Measurements from ENCODE around the gene SPNS3. TPM values are rescaled to one million over a fixed set of nuclear protein-coding genes. Genes with fewer than 3 reads are reported as not detected.

SPNS3 gene
- total RNA-seq, 2 donors from 2014 or later = 0.90 to 1.0 TPM

- H3K27me3 ChIP-seq = no peaks in the 10 kb centered on the region
- H3K9me3 ChIP-seq = no peaks in the 10 kb centered on the region
- intact Hi-C loops (cut with DNase I) = no loop called here
- TF ChIP-seq CTCF (IDR thresholded peaks at IDR 0.05) = no peak
- no peaks in the 10 kb centered on the region for H3K36me3 ChIP-seq
- H3K4me3 ChIP-seq = no peak overlapping the region
- DNase-seq = no peak
- H3K9ac ChIP-seq (ENCODE audit: low read depth in 2 of 2, low read length in 2 of 2) = no peak overlapping the region
- no peak overlapping the region for H3K27ac ChIP-seq
- H3K4me1 ChIP-seq = peaks cover 5% of the 10 kb centered on the region
Observed at GRCh38 chr17:4530799-4531730, 97.3 kb downstream of the SPNS3 start.

- no peak for TF ChIP-seq CTCF (IDR thresholded peaks at IDR 0.05)
- DNase-seq = no peak
- intact Hi-C loops (cut with DNase I) = no loop called here
- Histone ChIP-seq H3K4me1 (peaks cover 5% of the 10 kb centered on the region), H3K36me3 (no peaks in the 10 kb centered on the region), H3K27me3 (no peaks in the 10 kb centered on the region), H3K27ac (no peak overlapping the region), H3K9me3 (no peaks in the 10 kb centered on the region), H3K9ac (ENCODE audit: low read depth in 2 of 2, low read length in 2 of 2) (no peak overlapping the region), H3K4me3 (no peak overlapping the region)
Observed at GRCh38 chr17:4531988-4532736, 98.4 kb downstream of the SPNS3 start.

- no peak overlapping the region for H3K9ac ChIP-seq (ENCODE audit: low read depth in 2 of 2, low read length in 2 of 2)
- no peaks in the 10 kb centered on the region for H3K36me3 ChIP-seq
- intact Hi-C loops (cut with DNase I) = no loop called here
- H3K27me3 ChIP-seq = no peaks in the 10 kb centered on the region
- peaks cover 5% of the 10 kb centered on the region for H3K4me1 ChIP-seq
- no peak overlapping the region for H3K27ac ChIP-seq
- no peak overlapping the region for H3K4me3 ChIP-seq
- no peaks in the 10 kb centered on the region for H3K9me3 ChIP-seq
- no peak for TF ChIP-seq CTCF (IDR thresholded peaks at IDR 0.05)
- no peak for DNase-seq
Observed at GRCh38 chr17:4532860-4533522, 99.3 kb downstream of the SPNS3 start.

GRCh38 chr17:4533523-4534504 lies 100.1 kb downstream of the SPNS3 start:
- H3K27me3 ChIP-seq = no peaks in the 10 kb centered on the region
- peak overlapping the region; percentile 9 for H3K27ac ChIP-seq
- H3K9ac ChIP-seq (ENCODE audit: low read depth in 2 of 2, low read length in 2 of 2) = no peak overlapping the region
- H3K36me3 ChIP-seq = no peaks in the 10 kb centered on the region
- peaks cover 5% of the 10 kb centered on the region for H3K4me1 ChIP-seq
- TF ChIP-seq CTCF (IDR thresholded peaks at IDR 0.05) = no peak
- intact Hi-C loops (cut with DNase I) = no loop called here
- DNase-seq = peak; percentile 43
- H3K4me3 ChIP-seq = no peak overlapping the region
- H3K9me3 ChIP-seq = no peaks in the 10 kb centered on the region
